Measurements from ENCODE around the gene RPS19.

The RPS19 gene

GRCh38 chr19:41880329-41880708 lies 20.3 kb downstream of the RPS19 start:
- no peak for DNase-seq

GRCh38 chr19:41882568-41883462 lies 22.8 kb downstream of the RPS19 start, which contains the start of gene ARHGEF1:
Gene ARHGEF1 (plus strand): TSS chr19:41883184. CDS start chr19:41888083, 4,899 bp downstream.
- DNase-seq = no peak

- DNase-seq = no peak
Measured at GRCh38 chr19:41883463-41883820, 23.4 kb downstream of the RPS19 start.

GRCh38 chr19:41883821-41884733 lies 24.0 kb downstream of the RPS19 start:
- DNase-seq = peak; percentile 85

GRCh38 chr19:41886761-41887710 lies 27.0 kb downstream of the RPS19 start:
- DNase-seq = no peak

GRCh38 chr19:41887711-41888382 lies 27.8 kb downstream of the RPS19 start:
- no peak for DNase-seq

GRCh38 chr19:41888926-41889325 lies 28.9 kb downstream of the RPS19 start:
- DNase-seq = no peak

- DNase-seq = no peak
Measured at GRCh38 chr19:41889896-41890295, 29.8 kb downstream of the RPS19 start.

- no peak for DNase-seq
Measured at GRCh38 chr19:41890936-41891335, 30.9 kb downstream of the RPS19 start.

- no peak for DNase-seq
Measured at GRCh38 chr19:41892173-41892902, 32.3 kb downstream of the RPS19 start.

GRCh38 chr19:41893899-41894298 lies 33.8 kb downstream of the RPS19 start:
- no peak for DNase-seq

GRCh38 chr19:41894350-41894749 lies 34.3 kb downstream of the RPS19 start:
- no peak for DNase-seq

- DNase-seq = no peak
Measured at GRCh38 chr19:41895745-41896580, 35.9 kb downstream of the RPS19 start.

GRCh38 chr19:41896581-41896942 lies 36.5 kb downstream of the RPS19 start:
- no peak for DNase-seq

- no peak for DNase-seq
Measured at GRCh38 chr19:41897181-41897580, 37.1 kb downstream of the RPS19 start.

GRCh38 chr19:41897820-41898219 lies 37.8 kb downstream of the RPS19 start:
- DNase-seq = no peak

GRCh38 chr19:41898235-41898634 lies 38.2 kb downstream of the RPS19 start:
- no peak for DNase-seq

GRCh38 chr19:41901707-41902360 lies 41.8 kb downstream of the RPS19 start:
- DNase-seq = no peak

- no peak for DNase-seq
Measured at GRCh38 chr19:41902594-41902993, 42.5 kb downstream of the RPS19 start.
